Activated CD8-positive, alpha-beta T cell treated with anti-CD3 and anti-CD28 coated beads for 36 hours (primary cell): Measurements from ENCODE around the gene PHF23. TPM values are rescaled to one million over a fixed set of nuclear protein-coding genes. Genes with fewer than 3 reads are reported as not detected.

Source experiments
- ATAC-seq: fragments of 200-7000 bp; cut with Tn5 transposase; one replicate; pipeline ENCODE4 v1.10.0; 2021; ENCODE audit warnings: mild to moderate bottlenecking, moderate library complexity
- CTCF ChIA-PET: fragments of 350-600 bp; sonication (Branson Sonifier 250); formaldehyde crosslinking; loops from one replicate; lab custom pipeline; 2021; ENCODE audit warnings: antibody characterized with exemption; lab: Charles Lee
- POLR2A ChIA-PET: fragments of 350-600 bp; sonication (Branson Sonifier 250); formaldehyde crosslinking; loops from one replicate; lab custom pipeline; 2021; ENCODE audit warnings: antibody characterized with exemption; lab: Charles Lee
- DNase-seq: peaks from one replicate; pipeline ENCODE4 v3.0.0-alpha.2; 2020
- H3K27ac Mint-ChIP-seq: one replicate; pipeline ENCODE4 v1.8.0; 2021; ENCODE audit warnings: mild to moderate bottlenecking, mixed read lengths
- H3K27me3 Mint-ChIP-seq: one replicate; pipeline ENCODE4 v1.8.0; 2021; ENCODE audit warnings: mixed read lengths
- H3K36me3 Mint-ChIP-seq: one replicate; pipeline ENCODE4 v1.8.0; 2021; ENCODE audit warnings: low read depth, mixed read lengths
- H3K4me1 Mint-ChIP-seq: one replicate; pipeline ENCODE4 v1.8.0; 2021; ENCODE audit warnings: low read depth, mixed read lengths
- H3K4me3 Mint-ChIP-seq: one replicate; pipeline ENCODE4 v1.8.0; 2021; ENCODE audit warnings: mild to moderate bottlenecking, moderate library complexity, mixed read lengths
- H3K9me3 Mint-ChIP-seq: one replicate; pipeline ENCODE4 v1.8.0; 2021; ENCODE audit warnings: mixed read lengths
- CTCF ChIP-seq: fragments of 200-600 bp; IDR thresholded peaks from one replicate; pipeline ENCODE4 v1.8.0; 2022; ENCODE audit warnings: antibody characterized with exemption, mild to moderate bottlenecking
- intact Hi-C: fragments of 100-400 bp; cut with micrococcal nuclease; formaldehyde crosslinking; loops from one replicate; pipeline ENCODE4 v1.10.0; 2022
- total RNA-seq, 2 experiments: library from RNA; stranded (reverse); gene quantifications; one replicate each; pipeline ENCODE4 v1.2.3, GENCODE V29; 2021

The PHF23 gene
- total RNA-seq, 2 experiments from 2014 or later: 17.8 to 24.4 TPM

- intact Hi-C loops: no loop called here
- ChIA-PET CTCF (no interaction called here), POLR2A (interaction anchor here (13.2 kb wide), 1 partner anchor 11 kb away, joined by 261 read pairs; the partner anchor contains the start of genes DVL2, GABARAP and PHF23)
- Mint-ChIP-seq H3K4me1 (peaks cover 21% of the 10 kb centered on the region), H3K4me3 (no peak overlapping the region), H3K36me3 (peaks cover 45% of the 10 kb centered on the region), H3K9me3 (no peaks in the 10 kb centered on the region), H3K27me3 (no peaks in the 10 kb centered on the region), H3K27ac (no peak overlapping the region)
- DNase-seq (no peak), ATAC-seq (no peak)
- no peak for TF ChIP-seq CTCF
These were observed 13.4 kb downstream of the PHF23 start for GRCh38 chr17:7225711-7226331.

- no peak for TF ChIP-seq CTCF
- H3K36me3 Mint-ChIP-seq: peaks cover 49% of the 10 kb centered on the region
- H3K27ac Mint-ChIP-seq: no peak overlapping the region
- intact Hi-C loops: no loop called here
- no peaks in the 10 kb centered on the region for H3K9me3 Mint-ChIP-seq
- H3K4me3 Mint-ChIP-seq: no peak overlapping the region
- DNase-seq (no peak), ATAC-seq (no peak)
- peaks cover 26% of the 10 kb centered on the region for H3K4me1 Mint-ChIP-seq
- ChIA-PET POLR2A (interaction anchor here (2.1 to 13.2 kb wide), 2 partner anchors 12 to 84 kb away, joined by 4 to 261 read pairs; partner anchors contain the start of genes DVL2, GABARAP and PHF23), CTCF (no interaction called here)
- H3K27me3 Mint-ChIP-seq: no peaks in the 10 kb centered on the region
These were observed 14.6 kb downstream of the PHF23 start for GRCh38 chr17:7224661-7225111.

GRCh38 chr17:7224110-7224509 is 15.1 kb downstream of the PHF23 start:
- Mint-ChIP-seq H3K4me3 (no peak overlapping the region), H3K9me3 (no peaks in the 10 kb centered on the region), H3K36me3 (peaks cover 46% of the 10 kb centered on the region), H3K27ac (no peak overlapping the region), H3K27me3 (no peaks in the 10 kb centered on the region), H3K4me1 (peaks cover 31% of the 10 kb centered on the region)
- CTCF ChIA-PET: interaction anchor here (1.4 kb wide), 1 partner anchor 72 kb away, joined by 6 read pairs; no protein-coding TSS in a partner anchor
- intact Hi-C loops: no loop called here
- ATAC-seq: no peak
- POLR2A ChIA-PET: interaction anchor here (2.1 to 13.2 kb wide), 2 partner anchors 13 to 84 kb away, joined by 4 to 261 read pairs; partner anchors contain the start of genes DVL2, GABARAP and PHF23
- DNase-seq: no peak
- TF ChIP-seq CTCF: no peak

- Mint-ChIP-seq H3K36me3 (peaks cover 41% of the 10 kb centered on the region), H3K27me3 (no peaks in the 10 kb centered on the region), H3K4me1 (peaks cover 33% of the 10 kb centered on the region), H3K9me3 (no peaks in the 10 kb centered on the region), H3K4me3 (no peak overlapping the region), H3K27ac (no peak overlapping the region)
- ChIA-PET CTCF (interaction anchor here (1.4 kb wide), 1 partner anchor 73 kb away, joined by 6 read pairs; no protein-coding TSS in a partner anchor), POLR2A (interaction anchor here (2.1 to 13.2 kb wide), 2 partner anchors 14 to 85 kb away, joined by 4 to 261 read pairs; partner anchors contain the start of genes DVL2, GABARAP and PHF23)
- intact Hi-C loops: no loop called here
- DNase-seq (no peak), ATAC-seq (no peak)
- no peak for TF ChIP-seq CTCF
These were observed 15.9 kb downstream of the PHF23 start for GRCh38 chr17:7223375-7223774.

GRCh38 chr17:7222972-7223292 is 16.3 kb downstream of the PHF23 start:
- POLR2A ChIA-PET: interaction anchor here (2.1 to 13.2 kb wide), 2 partner anchors 14 to 86 kb away, joined by 4 to 261 read pairs; partner anchors contain the start of genes DVL2, GABARAP and PHF23

More at GRCh38 chr17:7222972-7223292, 16.3 kb downstream of the PHF23 start:
- intact Hi-C loops: no loop called here
- Mint-ChIP-seq H3K9me3 (no peaks in the 10 kb centered on the region), H3K4me3 (no peak overlapping the region), H3K36me3 (peaks cover 37% of the 10 kb centered on the region), H3K4me1 (peaks cover 33% of the 10 kb centered on the region), H3K27ac (peak overlapping the region; percentile 43), H3K27me3 (no peaks in the 10 kb centered on the region)
- TF ChIP-seq CTCF: no peak
- CTCF ChIA-PET: interaction anchor here (1.4 kb wide), 1 partner anchor 73 kb away, joined by 6 read pairs; no protein-coding TSS in a partner anchor
- ATAC-seq (no peak), DNase-seq (no peak)
